Muscle layer of duodenum (tissue), 2 donors: ENCODE data around the gene PLXNA4.

Source experiments
- H3K27ac ChIP-seq: one replicate; pipeline ENCODE4 v1.7.0; 2013; ENCODE audit warnings: mild to moderate bottlenecking, low read length
- H3K27me3 ChIP-seq: one replicate; pipeline ENCODE4 v1.7.0; 2013; ENCODE audit warnings: low read depth, mild to moderate bottlenecking, control low read depth, low read length
- H3K36me3 ChIP-seq, 2 donors: one replicate each; pipeline ENCODE4 v1.7.0; 2013; ENCODE audit warnings: low read length in 2 of 2, control low read depth in 1 of 2, mild to moderate bottlenecking in 1 of 2; ENCODE audit not compliant: insufficient read depth in 2 of 2, control insufficient read depth in 1 of 2
- H3K4me1 ChIP-seq, 2 donors: one replicate each; pipeline ENCODE4 v1.7.0; 2013; ENCODE audit warnings: low read length in 2 of 2, mild to moderate bottlenecking in 2 of 2, control low read depth in 1 of 2, moderate library complexity in 1 of 2; ENCODE audit not compliant: insufficient read depth in 2 of 2, control insufficient read depth in 1 of 2
- H3K4me3 ChIP-seq, 2 donors: one replicate each; pipeline ENCODE4 v1.7.0; 2013; ENCODE audit warnings: low read length in 2 of 2, low read depth in 1 of 2, mild to moderate bottlenecking in 1 of 2
- H3K9me3 ChIP-seq, 2 donors: one replicate each; pipeline ENCODE4 v1.7.0; 2013; ENCODE audit warnings: low read length in 2 of 2, control low read depth in 1 of 2, mild to moderate bottlenecking in 1 of 2; ENCODE audit not compliant: control insufficient read depth in 1 of 2
- donor health status: healthy.

PLXNA4 gene

GRCh38 chr7:132110692-132111091, 465.6 kb downstream of the PLXNA4 start:
- no peaks in the 10 kb centered on the region for H3K27me3 ChIP-seq
- no peaks in the 10 kb centered on the region for H3K9me3 ChIP-seq
- no peaks in the 10 kb centered on the region for H3K36me3 ChIP-seq
- H3K4me3 ChIP-seq, result no peak overlapping the region
- no peak overlapping the region for H3K27ac ChIP-seq
- no peaks in the 10 kb centered on the region for H3K4me1 ChIP-seq

GRCh38 chr7:132109769-132110168, 466.5 kb downstream of the PLXNA4 start:
- Histone ChIP-seq H3K27ac (no peak overlapping the region), H3K27me3 (no peaks in the 10 kb centered on the region), H3K9me3 (no peaks in the 10 kb centered on the region), H3K4me3 (no peak overlapping the region), H3K36me3 (no peaks in the 10 kb centered on the region), H3K4me1 (no peaks in the 10 kb centered on the region)

GRCh38 chr7:132108563-132108962, 467.7 kb downstream of the PLXNA4 start:
- H3K4me3 ChIP-seq, result no peak overlapping the region
- H3K9me3 ChIP-seq, result no peaks in the 10 kb centered on the region
- H3K27me3 ChIP-seq, result no peaks in the 10 kb centered on the region
- no peaks in the 10 kb centered on the region for H3K36me3 ChIP-seq
- no peaks in the 10 kb centered on the region for H3K4me1 ChIP-seq
- H3K27ac ChIP-seq, result no peak overlapping the region

- Histone ChIP-seq H3K4me3 (no peak overlapping the region), H3K36me3 (no peaks in the 10 kb centered on the region), H3K4me1 (no peaks in the 10 kb centered on the region), H3K27ac (no peak overlapping the region), H3K27me3 (no peaks in the 10 kb centered on the region), H3K9me3 (no peaks in the 10 kb centered on the region)
Observed at GRCh38 chr7:132106491-132106890, 469.8 kb downstream of the PLXNA4 start.

- Histone ChIP-seq H3K27me3 (no peaks in the 10 kb centered on the region), H3K36me3 (no peaks in the 10 kb centered on the region), H3K27ac (no peak overlapping the region), H3K4me3 (no peak overlapping the region), H3K9me3 (no peaks in the 10 kb centered on the region), H3K4me1 (no peaks in the 10 kb centered on the region)
Observed at GRCh38 chr7:132105096-132105495, 471.2 kb downstream of the PLXNA4 start.

- Histone ChIP-seq H3K4me3 (no peak overlapping the region), H3K27me3 (no peaks in the 10 kb centered on the region), H3K4me1 (no peaks in the 10 kb centered on the region), H3K9me3 (no peaks in the 10 kb centered on the region), H3K27ac (no peak overlapping the region), H3K36me3 (no peaks in the 10 kb centered on the region)
Observed at GRCh38 chr7:132103718-132104117, 472.6 kb downstream of the PLXNA4 start.

GRCh38 chr7:132102942-132103341, 473.3 kb downstream of the PLXNA4 start:
- Histone ChIP-seq H3K9me3 (no peaks in the 10 kb centered on the region), H3K27me3 (no peaks in the 10 kb centered on the region), H3K27ac (no peak overlapping the region), H3K4me1 (no peaks in the 10 kb centered on the region), H3K4me3 (no peak overlapping the region), H3K36me3 (no peaks in the 10 kb centered on the region)

GRCh38 chr7:132102391-132102790, 473.9 kb downstream of the PLXNA4 start:
- H3K27ac ChIP-seq, result no peak overlapping the region
- H3K9me3 ChIP-seq, result no peaks in the 10 kb centered on the region
- H3K36me3 ChIP-seq, result no peaks in the 10 kb centered on the region
- no peaks in the 10 kb centered on the region for H3K4me1 ChIP-seq
- H3K4me3 ChIP-seq, result no peak overlapping the region
- H3K27me3 ChIP-seq, result no peaks in the 10 kb centered on the region

GRCh38 chr7:132100981-132101380, 475.3 kb downstream of the PLXNA4 start:
- H3K27me3 ChIP-seq, result no peaks in the 10 kb centered on the region
- no peak overlapping the region for H3K4me3 ChIP-seq
- no peaks in the 10 kb centered on the region for H3K36me3 ChIP-seq
- no peak overlapping the region for H3K27ac ChIP-seq
- H3K9me3 ChIP-seq, result no peaks in the 10 kb centered on the region
- H3K4me1 ChIP-seq, result no peaks in the 10 kb centered on the region

- no peaks in the 10 kb centered on the region for H3K4me1 ChIP-seq
- H3K36me3 ChIP-seq, result no peaks in the 10 kb centered on the region
- H3K27me3 ChIP-seq, result no peaks in the 10 kb centered on the region
- H3K27ac ChIP-seq, result no peak overlapping the region
- H3K9me3 ChIP-seq, result no peaks in the 10 kb centered on the region
- no peak overlapping the region for H3K4me3 ChIP-seq
Observed at GRCh38 chr7:132100483-132100882, 475.8 kb downstream of the PLXNA4 start.

GRCh38 chr7:132099163-132099562, 477.1 kb downstream of the PLXNA4 start:
- Histone ChIP-seq H3K4me3 (no peak overlapping the region), H3K27ac (no peak overlapping the region), H3K27me3 (no peaks in the 10 kb centered on the region)

GRCh38 chr7:132098327-132098726, 477.9 kb downstream of the PLXNA4 start:
- H3K4me1 ChIP-seq, result no peaks in the 10 kb centered on the region
- H3K36me3 ChIP-seq, result no peaks in the 10 kb centered on the region
- no peak overlapping the region for H3K27ac ChIP-seq
- H3K27me3 ChIP-seq, result no peaks in the 10 kb centered on the region
- H3K9me3 ChIP-seq, result no peaks in the 10 kb centered on the region
- H3K4me3 ChIP-seq, result no peak overlapping the region

More at GRCh38 chr7:132099163-132099562, 477.1 kb downstream of the PLXNA4 start:
- H3K4me1 ChIP-seq, result no peaks in the 10 kb centered on the region
- H3K9me3 ChIP-seq, result no peaks in the 10 kb centered on the region
- no peaks in the 10 kb centered on the region for H3K36me3 ChIP-seq
